Neural cell (in vitro differentiated cells): ENCODE measurements around the gene ZNF644.

Experiments
- POLR2AphosphoS5 ChIP-seq: IDR thresholded peaks from 2 replicates; pipeline ENCODE4 v1.6.1; 2012
- TAF1 ChIP-seq: IDR thresholded peaks from 2 replicates; pipeline ENCODE4 v1.6.1; 2012; ENCODE audit warnings: low read depth
- TF ChIP-seq, protein P1 (sequence below): fragments of 450-650 bp; IDR thresholded peaks from 2 replicates; pipeline ENCODE4 v1.5.1; 2014; ENCODE audit warnings: antibody characterized with exemption, mild to moderate bottlenecking, moderate library complexity; ENCODE audit not compliant: poor library complexity, severe bottlenecking

DNA sequence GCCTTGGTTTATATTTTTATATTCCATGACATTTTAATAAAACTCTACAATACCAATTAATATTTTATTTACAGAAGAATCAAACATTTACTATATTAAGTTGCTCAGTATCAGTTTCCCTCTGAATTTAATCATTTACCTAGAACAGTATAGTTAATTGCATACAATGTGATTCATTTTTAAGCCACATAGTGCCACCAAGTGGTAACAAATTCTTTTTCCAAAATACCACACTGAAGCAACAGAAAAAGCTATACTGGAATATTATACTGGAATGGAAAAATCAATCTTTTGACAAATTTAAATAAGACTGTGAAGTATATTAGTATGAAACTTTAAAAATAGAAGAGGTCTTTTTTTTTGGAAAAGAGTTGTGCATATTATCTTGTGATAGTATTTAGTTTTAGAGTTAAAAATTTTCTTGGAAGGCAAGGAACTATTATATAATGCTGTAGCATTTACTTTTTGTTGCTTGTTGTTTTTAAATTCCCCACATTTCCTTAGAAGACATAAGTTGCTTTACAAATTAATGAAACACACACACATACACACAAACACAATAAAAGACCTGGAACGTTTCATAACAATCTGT lies 57.3 kb downstream of the ZNF644 start:
- TF ChIP-seq, protein P1, sequence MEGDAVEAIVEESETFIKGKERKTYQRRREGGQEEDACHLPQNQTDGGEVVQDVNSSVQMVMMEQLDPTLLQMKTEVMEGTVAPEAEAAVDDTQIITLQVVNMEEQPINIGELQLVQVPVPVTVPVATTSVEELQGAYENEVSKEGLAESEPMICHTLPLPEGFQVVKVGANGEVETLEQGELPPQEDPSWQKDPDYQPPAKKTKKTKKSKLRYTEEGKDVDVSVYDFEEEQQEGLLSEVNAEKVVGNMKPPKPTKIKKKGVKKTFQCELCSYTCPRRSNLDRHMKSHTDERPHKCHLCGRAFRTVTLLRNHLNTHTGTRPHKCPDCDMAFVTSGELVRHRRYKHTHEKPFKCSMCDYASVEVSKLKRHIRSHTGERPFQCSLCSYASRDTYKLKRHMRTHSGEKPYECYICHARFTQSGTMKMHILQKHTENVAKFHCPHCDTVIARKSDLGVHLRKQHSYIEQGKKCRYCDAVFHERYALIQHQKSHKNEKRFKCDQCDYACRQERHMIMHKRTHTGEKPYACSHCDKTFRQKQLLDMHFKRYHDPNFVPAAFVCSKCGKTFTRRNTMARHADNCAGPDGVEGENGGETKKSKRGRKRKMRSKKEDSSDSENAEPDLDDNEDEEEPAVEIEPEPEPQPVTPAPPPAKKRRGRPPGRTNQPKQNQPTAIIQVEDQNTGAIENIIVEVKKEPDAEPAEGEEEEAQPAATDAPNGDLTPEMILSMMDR, result peak; percentile 75
- no peak for TF ChIP-seq POLR2AphosphoS5
- no peak for TF ChIP-seq TAF1
